ENCODE data around the gene BEND5.

BEND5 gene

GRCh38 chr1:48776393-48777218 lies at the start of gene BEND5:
BEND5 (minus strand) TSS chr1:48776891; CDS start chr1:48776831, 60 bp downstream.
- peak; percentile 74 for DNase-seq

- no peak for DNase-seq
Observed at GRCh38 chr1:48823168-48823567, 46.5 kb upstream of the BEND5 start.

- no peak for DNase-seq
Observed at GRCh38 chr1:48820491-48820890, 43.8 kb upstream of the BEND5 start.

DNA sequence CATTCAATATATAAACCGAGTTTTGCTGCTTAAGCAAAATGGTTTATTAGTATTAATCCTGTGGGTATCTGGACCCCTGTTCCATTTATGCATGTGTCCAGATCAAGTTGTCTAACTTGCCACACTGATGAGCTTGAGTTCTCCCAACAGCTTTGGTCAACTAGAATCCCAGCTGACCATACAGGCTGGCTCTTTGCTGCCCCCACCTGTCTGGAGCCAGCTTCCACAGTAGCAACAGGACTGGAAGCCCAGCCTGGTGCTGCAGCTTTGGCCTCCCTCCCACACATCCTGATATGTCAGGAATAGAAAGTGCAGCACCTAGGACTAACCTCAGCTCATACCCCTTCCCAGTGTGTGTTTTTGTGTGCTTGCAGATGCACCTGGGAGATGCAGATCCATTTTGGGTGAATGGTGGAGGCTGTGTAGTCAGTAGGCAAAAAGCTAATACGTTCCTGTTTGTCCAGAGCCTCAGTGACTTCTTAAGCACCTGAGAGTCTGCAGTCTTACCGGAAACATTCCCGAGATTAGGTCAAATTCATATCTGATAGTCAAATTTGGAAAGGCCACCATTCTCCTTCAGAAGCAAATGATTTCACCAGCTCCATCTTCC lies 40.9 kb upstream of the BEND5 start:
- peak; percentile 41 for DNase-seq

- DNase-seq = no peak
Observed at GRCh38 chr1:48810740-48811139, 34.0 kb upstream of the BEND5 start.

DNA sequence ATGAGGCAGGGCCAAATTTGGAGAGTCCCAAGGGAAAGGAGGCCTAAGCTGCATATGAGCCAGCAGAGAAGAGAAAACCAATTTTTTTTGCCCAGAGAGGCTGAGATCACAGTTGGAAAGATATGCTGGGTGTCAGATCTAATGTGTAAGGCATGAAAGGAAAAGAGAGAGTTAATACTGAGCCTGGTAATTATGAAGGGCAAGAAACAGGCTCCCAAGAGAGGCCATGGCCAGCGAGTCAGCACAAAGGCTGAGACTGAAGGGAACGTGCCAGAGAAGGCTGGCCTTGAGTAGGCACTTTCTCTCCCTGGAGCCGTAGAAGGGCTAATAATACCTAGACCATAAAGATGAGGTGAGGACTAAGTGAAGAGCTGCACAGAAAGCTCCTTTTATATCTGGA lies 31.8 kb upstream of the BEND5 start:
- DNase-seq = no peak

DNA sequence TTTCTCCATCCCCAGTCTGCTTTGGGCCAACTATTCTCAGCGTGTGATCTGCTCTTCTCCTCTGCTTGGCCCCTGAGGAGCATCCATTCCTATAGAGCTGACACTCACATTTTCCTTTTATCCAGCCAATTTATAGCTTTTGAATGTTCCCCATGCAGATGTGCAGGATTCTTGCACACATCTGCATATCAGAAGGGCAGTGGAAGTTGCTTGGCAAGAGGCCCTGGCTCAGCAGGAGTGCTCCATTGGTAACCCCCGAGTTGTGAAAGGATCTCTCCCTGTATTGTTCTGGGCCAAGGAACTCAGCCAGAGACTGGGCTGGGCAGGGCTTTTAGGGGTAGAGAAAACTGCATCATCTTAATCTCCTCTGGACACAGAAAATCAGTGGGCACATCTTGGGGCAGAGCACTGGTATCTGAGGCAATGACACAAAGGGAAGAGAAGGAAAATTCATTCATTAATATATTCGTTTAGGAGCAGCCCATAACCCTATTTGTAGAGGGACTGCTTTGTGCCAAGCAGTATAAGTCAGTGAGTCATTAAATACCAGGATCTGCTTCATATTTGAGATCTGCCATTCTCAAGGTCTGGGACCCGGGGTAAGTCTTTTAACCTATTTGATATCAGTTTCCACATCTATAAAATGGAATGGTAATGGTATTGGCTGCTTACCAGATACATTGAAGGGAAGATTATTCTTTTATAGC lies 31.0 kb upstream of the BEND5 start:
- no peak for DNase-seq

DNA sequence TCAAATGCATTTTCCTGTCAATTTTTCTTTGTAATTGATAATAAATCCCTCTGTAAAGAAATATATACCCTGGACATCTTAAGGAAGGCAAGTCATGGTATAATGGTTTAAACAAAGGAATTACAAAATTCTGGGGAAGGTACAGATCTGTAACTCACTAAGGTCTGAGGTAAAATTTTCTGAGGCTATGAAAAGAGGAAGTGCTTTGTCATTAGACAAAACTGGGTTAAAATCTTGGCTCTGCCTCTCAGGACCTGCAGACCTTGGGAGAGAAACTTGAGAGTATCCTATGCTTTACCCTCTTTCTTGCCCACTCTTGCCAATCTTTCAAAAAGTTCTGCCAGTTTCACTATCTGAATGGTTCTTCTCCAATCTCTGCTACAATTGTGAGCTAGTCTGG lies 26.8 kb upstream of the BEND5 start:
- no peak for DNase-seq

DNA sequence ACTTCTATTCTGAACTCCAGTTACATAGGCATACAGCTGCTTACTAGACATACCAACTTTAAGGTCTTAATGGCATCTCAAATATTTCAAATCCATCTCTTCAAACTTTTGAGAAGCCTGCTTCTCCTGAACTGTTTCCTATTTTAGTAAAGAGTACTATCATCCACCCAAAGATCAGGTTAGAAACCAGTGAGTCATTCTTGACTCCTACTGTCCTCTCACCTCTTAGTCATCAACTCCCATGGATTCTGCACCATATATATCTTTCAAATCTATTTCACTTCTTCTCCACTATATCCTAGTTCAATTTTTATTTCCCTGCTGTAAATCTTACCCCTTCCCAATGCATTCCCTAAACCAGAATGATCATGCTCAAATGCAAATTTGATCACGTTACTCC lies 18.1 kb upstream of the BEND5 start:
- no peak for DNase-seq

GRCh38 chr1:48793863-48794262 lies 17.2 kb upstream of the BEND5 start:
- no peak for DNase-seq

GRCh38 chr1:48792961-48793360 lies 16.3 kb upstream of the BEND5 start:
- DNase-seq = no peak

DNA sequence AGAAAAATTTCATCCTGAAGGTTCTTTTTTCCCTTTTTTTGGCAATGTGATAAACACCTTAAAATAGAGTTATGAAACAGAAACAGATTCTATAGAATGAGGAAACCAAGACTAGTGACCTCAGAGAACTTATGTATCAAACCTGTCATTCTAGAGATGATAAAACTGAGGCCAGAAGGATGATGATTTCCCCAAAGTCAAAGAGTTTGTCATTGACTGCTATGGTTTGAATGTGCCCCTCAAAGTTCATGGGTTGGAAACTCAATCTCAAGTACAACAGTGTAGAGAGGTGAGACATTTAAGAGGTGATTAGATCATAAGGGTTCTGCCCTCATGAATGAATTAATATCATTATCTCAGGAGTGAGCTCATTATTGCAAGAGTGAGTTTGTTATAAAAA lies 13.7 kb upstream of the BEND5 start:
- no peak for DNase-seq

DNA sequence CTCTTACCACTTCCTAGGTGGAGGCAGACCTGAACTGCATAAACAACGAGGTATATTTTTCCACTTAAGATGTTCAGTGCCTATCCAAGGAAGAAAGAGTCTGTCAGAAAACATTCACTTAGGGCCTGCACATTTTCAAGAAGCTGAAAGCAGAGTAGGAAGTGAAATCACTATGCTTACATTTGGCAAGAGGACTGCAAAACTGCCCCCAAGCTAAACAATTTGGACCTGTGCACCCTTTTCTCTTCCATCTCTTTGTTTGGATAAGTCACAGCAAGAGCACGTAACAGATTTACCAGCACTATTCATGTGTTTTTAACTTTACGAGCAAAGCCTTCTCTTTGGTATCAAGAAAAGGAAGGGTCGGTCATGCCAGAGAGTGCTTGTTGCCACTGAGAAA lies 13.2 kb upstream of the BEND5 start:
- DNase-seq = no peak

GRCh38 chr1:48785869-48786268 lies 9.2 kb upstream of the BEND5 start:
- no peak for DNase-seq

GRCh38 chr1:48784301-48784700 lies 7.6 kb upstream of the BEND5 start:
- no peak for DNase-seq

DNA sequence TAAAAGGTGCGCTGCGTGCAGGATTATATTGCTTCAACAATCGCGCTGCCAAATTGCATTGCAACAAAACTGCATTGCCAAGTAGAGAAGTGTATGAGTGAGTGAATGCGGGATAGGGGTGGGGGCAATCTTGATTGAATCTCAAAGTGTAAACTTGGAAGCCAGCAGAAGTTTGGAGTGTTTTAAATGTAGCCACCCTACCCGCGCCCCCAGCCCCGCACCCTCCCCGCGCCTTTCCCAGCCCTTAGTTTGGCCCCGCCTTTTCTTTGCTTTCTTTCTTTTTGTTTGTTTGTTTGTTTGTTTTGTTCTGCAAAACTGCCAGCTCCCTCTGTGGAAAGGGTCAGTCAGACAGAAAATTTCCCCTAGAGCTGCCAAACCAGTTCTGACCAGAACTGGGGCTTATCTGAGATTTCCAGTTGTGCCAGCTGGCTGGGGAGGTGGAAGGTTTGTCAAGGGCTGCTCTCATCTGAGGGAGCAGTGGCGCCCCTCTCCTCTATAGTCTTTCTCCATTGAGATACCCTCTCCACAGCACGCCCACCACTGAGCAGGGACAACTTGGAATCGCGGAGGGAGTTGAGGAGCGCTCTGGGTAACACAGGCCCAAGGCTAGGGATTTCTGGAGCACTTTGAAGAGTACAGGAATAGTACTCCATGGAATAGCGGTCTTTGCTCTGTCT lies 666 bp upstream of the BEND5 start:
- DNase-seq = no peak

DNA sequence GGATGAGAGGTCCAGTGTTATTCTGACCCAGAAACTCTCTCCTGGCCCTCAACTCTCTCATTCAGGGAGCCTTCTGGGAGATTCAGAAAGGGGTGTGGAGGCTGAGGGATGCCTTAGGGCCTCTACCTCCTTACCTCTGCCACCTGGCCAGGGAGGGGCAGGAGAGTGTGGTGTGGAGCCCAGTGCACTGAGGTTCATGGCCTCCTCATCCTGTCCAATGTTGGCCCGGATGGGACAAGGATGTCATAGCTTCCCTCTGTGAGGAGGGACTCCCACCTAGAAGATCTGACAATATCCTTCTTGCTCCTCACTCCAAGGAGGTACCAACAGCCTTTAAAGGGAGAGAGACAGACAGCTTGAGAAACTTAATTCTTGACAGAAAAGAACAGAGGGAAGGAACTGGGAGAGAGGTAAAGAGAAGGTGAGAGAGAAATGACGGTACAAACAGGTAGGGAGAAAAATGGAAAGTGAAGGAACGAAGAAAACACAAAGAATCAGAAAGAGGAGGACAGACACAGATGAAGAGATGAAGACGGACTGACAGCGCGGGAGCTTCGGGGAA lies 779 bp downstream of the BEND5 start:
- no peak for DNase-seq

- no peak for DNase-seq
Observed at GRCh38 chr1:48773133-48773532, 3.6 kb downstream of the BEND5 start.

DNA sequence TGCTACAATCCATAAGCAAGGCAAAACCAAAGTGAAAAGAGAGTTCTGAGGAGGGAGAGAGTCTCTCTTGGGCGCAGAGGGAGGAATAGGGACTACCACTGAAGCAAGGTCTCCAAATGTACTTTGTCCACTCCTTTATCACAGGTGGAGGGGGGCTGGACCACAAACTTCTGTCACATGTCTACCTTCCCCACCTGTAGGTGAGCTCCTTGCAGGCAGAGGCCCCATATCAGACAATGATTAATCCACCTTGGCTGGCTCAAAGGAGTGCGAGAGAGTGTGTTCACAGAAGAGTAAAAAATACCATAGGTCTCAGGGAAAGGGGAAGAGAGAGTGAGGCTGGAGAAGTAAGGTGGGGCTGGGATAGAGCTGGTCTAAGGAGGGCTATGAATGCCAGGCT lies 4.5 kb downstream of the BEND5 start:
- DNase-seq = no peak

GRCh38 chr1:48771561-48771960 lies 5.1 kb downstream of the BEND5 start:
- DNase-seq = no peak

- DNase-seq = no peak
Observed at GRCh38 chr1:48767975-48768510, 8.6 kb downstream of the BEND5 start.

- DNase-seq = no peak
Observed at GRCh38 chr1:48765335-48765734, 11.4 kb downstream of the BEND5 start.

DNA sequence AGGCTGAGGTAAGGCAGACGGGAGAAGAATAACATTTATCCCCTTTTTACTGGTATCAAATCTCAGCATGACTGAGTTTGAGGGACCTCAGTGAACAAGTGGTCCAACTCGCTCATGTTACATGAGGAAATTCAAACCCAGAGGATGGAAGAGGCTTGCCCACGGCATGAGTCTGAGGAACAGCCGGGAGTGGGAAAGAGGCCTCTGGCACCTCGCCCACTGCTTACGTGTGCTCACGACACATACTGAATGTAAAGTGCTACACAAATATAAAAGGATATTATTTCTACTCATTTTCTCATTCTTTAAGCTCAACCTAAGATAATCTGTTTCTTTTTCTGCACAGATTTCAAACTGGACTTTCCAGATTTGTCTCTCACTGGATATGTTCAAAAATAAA lies 14.7 kb downstream of the BEND5 start:
- DNase-seq = no peak

All from NCI-H2227 treated with DMSO at 0.1 percent for 48 hours (cell line).